Transverse colon (tissue), 4 donors: ENCODE data around the gene FERMT3. TPM values are rescaled to one million over a fixed set of nuclear protein-coding genes. Genes with fewer than 3 reads are reported as not detected.

Source experiments
- DNase-seq: peaks from one replicate; pipeline ENCODE4 v3.0.0-alpha.2; 2019
- H3K27ac ChIP-seq, 4 donors: fragments of 200-600 bp; sonication (generic); 2 replicates each; pipeline ENCODE4 v1.5.1; 2016 to 2018; ENCODE audit warnings: inconsistent platforms in 4 of 4
- H3K27me3 ChIP-seq: fragments of 200-600 bp; sonication (generic); 2 replicates; pipeline ENCODE4 v1.5.1; 2017; ENCODE audit warnings: inconsistent platforms
- H3K36me3 ChIP-seq, 4 donors: fragments of 200-600 bp; sonication (generic); 2 replicates each; pipeline ENCODE4 v1.5.1; 2017 to 2019; ENCODE audit warnings: inconsistent platforms in 4 of 4
- H3K4me1 ChIP-seq, 4 donors: fragments of 200-600 bp; sonication (generic); 2 replicates each; pipeline ENCODE4 v1.5.1; 2017 to 2020; ENCODE audit warnings: inconsistent platforms in 4 of 4
- H3K4me3 ChIP-seq, 4 donors: fragments of 200-600 bp; sonication (generic); 1 replicate in 1 of 4; 2 replicates in 3 of 4; pipeline versions ENCODE4 v1.5.1 to v1.6.1; 2017 to 2019; ENCODE audit warnings: inconsistent platforms in 4 of 4
- H3K9me3 ChIP-seq, 2 donors: fragments of 200-600 bp; sonication (generic); 2 replicates each; pipeline ENCODE4 v1.5.1; 2017 to 2019; ENCODE audit warnings: inconsistent platforms in 2 of 2
- EP300 ChIP-seq: sonication (generic); formaldehyde crosslinking; IDR thresholded peaks from one replicate; pipeline ENCODE4 v1.6.1; 2017; ENCODE audit warnings: antibody characterized with exemption, low read depth
- POLR2A ChIP-seq: fragments of 450-650 bp; IDR thresholded peaks from one replicate; pipeline ENCODE4 v1.6.1; 2016; ENCODE audit warnings: antibody characterized with exemption, mild to moderate bottlenecking, moderate library complexity
- POLR2AphosphoS5 ChIP-seq, 3 donors: sonication (generic); formaldehyde crosslinking; IDR thresholded peaks; one replicate each; pipeline ENCODE4 v1.6.1; 2016; ENCODE audit warnings: antibody characterized with exemption in 3 of 3
- WGBS, 2 donors: methylation state at CpG; one replicate each; pipeline ENCODE4 v1.1.5; 2018; ENCODE audit warnings: low coverage in 1 of 2; 5-methylcytosine and 5-hydroxymethylcytosine counted together
- in situ Hi-C, 4 donors: fragments of 200-750 bp; cut with MboI; loops; one replicate each; pipeline versions ENCODE4 v1.15.0 to v1.15.1; 2017; ENCODE audit warnings: low sequenced_read_pairs in 3 of 4, low pct_ligation_motif_present in 1 of 4, low pct_unique_long_range_greater_than_20kb in 1 of 4
- intact Hi-C: fragments of 100-400 bp; cut with DNase I; formaldehyde crosslinking; loops from one replicate; pipeline ENCODE4 v1.15.1; 2023; ENCODE audit warnings: low total_unique reads
- total RNA-seq, 4 donors: library from RNA; depleted of rRNA; stranded (reverse); fragments of >200 nt; gene quantifications; one replicate each; pipeline ENCODE4 v1.1.0, GENCODE V29; 2016
- TF ChIP-seq, protein P1 (sequence below), 5 experiments: fragments of 200-600 bp in 3 of 5; fragments of 450-650 bp in 2 of 5; sonication (generic) in 3 of 5; IDR thresholded peaks; 1 replicate in 2 of 5; 2 replicates in 3 of 5; pipeline ENCODE4 v1.5.1; 2016 to 2017; ENCODE audit warnings: antibody characterized with exemption in 5 of 5, inconsistent platforms in 3 of 5, mild to moderate bottlenecking in 2 of 5, moderate library complexity in 1 of 5

Gene FERMT3
- total RNA-seq, 4 donors from 2014 or later: 14.6 to 63.3 (median 28.6) TPM

- 92% methylated on average over 8 of the region's 8 CpGs; no CpG with 5 or more reads in 1 of the 2 donors for WGBS, 2 donors
- Histone ChIP-seq H3K4me1 (peaks cover 8 to 21% (median 18%) of the 10 kb centered on the region in 4 donors), H3K9me3 (no peaks in the 10 kb centered on the region), H3K36me3 (peaks cover 0 to 18% (median 3%) of the 10 kb centered on the region in 4 donors), H3K27ac (no peak overlapping the region), H3K4me3 (no peak overlapping the region), H3K27me3 (no peaks in the 10 kb centered on the region)
- no peak for DNase-seq
- intact Hi-C loops (no loop called here), in situ Hi-C loops (no loop called here)
- TF ChIP-seq, protein P1, sequence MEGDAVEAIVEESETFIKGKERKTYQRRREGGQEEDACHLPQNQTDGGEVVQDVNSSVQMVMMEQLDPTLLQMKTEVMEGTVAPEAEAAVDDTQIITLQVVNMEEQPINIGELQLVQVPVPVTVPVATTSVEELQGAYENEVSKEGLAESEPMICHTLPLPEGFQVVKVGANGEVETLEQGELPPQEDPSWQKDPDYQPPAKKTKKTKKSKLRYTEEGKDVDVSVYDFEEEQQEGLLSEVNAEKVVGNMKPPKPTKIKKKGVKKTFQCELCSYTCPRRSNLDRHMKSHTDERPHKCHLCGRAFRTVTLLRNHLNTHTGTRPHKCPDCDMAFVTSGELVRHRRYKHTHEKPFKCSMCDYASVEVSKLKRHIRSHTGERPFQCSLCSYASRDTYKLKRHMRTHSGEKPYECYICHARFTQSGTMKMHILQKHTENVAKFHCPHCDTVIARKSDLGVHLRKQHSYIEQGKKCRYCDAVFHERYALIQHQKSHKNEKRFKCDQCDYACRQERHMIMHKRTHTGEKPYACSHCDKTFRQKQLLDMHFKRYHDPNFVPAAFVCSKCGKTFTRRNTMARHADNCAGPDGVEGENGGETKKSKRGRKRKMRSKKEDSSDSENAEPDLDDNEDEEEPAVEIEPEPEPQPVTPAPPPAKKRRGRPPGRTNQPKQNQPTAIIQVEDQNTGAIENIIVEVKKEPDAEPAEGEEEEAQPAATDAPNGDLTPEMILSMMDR (IDR thresholded peaks at IDR 0.05): no peak
- TF ChIP-seq EP300: no peak
- no peak for TF ChIP-seq POLR2AphosphoS5 (IDR thresholded peaks at IDR 0.05)
- no peak for TF ChIP-seq POLR2A
Observed at GRCh38 chr11:64263947-64264317, 57.4 kb downstream of the FERMT3 start.

DNA sequence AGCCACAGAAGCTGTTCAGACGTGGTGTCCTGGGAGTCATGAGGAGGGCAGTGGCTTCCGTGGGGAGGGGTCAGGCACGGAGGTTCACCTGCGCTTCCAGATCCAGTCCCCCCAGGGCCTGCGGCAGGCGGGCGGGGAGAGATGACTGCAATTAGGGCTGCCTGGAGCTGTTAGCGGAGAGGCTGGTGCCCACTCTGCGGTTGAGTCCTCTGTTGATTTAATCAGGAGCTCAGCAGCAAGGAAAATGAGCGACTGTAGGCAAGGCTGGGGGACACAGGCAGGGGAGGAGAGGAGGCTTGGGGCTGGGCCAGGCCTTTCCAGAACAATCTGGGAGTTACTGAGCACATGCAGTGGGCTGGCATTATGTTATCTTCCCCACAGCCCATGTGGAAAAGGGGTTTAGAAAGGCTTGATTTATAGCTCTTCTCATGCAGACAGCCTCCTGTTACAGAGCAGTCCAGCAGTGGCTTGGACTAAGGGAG is 57.9 kb downstream of the FERMT3 start:
- DNase-seq: no peak
- Histone ChIP-seq H3K27ac (no peak overlapping the region), H3K9me3 (no peaks in the 10 kb centered on the region)

DNA sequence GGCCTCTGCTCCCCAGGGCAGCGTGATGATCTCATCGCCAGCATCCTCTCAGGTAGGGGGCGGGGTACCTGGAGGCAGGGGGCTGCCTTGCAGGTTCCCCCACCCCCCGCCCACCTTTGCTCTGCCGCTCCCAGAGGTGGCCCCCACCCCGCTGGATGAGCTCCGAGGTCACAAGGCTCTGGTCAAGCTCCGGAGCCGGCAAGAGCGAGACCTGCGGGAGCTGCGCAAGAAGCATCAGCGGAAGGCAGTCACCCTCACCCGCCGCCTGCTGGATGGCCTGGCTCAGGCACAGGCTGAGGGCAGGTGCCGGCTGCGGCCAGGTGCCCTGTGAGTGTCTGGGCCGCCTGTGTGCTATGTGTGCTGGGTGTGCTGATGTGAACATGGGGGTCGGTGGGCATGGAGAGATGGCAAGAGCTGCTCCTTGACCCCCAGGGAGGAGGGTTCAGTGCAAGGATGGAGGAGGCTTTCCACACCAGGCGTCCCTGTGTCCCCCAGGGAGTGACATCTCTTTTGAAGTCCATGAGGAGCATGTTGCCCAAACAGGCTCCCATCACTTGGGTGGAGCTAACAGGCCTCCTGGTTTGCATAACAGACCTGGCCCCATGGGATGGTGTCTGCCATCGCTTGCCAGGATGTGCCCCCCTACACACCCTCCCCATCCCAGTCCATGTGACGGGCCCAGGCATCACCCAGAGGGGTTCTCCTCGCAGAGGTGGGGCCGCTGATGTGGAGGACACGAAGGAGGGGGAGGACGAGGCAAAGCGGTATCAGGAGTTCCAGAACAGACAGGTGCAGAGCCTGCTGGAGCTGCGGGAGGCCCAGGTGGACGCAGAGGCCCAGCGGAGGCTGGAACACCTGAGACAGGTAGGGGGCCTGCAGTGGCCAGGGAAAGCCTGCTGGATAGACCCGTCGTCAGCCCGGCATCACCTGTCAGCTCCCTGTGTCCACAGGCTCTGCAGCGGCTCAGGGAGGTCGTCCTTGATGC is 58.9 kb downstream of the FERMT3 start:
- WGBS, 2 donors: 91% methylated on average over 4 to 31 of the region's 35 CpGs
- DNase-seq: no peak
- Histone ChIP-seq H3K27ac (no peak overlapping the region), H3K4me3 (no peak overlapping the region), H3K27me3 (no peaks in the 10 kb centered on the region), H3K36me3 (peaks cover 0 to 15% (median 3%) of the 10 kb centered on the region in 4 donors), H3K4me1 (peaks cover 10 to 25% (median 21%) of the 10 kb centered on the region in 4 donors), H3K9me3 (no peaks in the 10 kb centered on the region)
- TF ChIP-seq EP300: no peak
- TF ChIP-seq, protein P1 (IDR thresholded peaks at IDR 0.05): no peak
- no peak for TF ChIP-seq POLR2A
- TF ChIP-seq POLR2AphosphoS5 (IDR thresholded peaks at IDR 0.05): no peak
- intact Hi-C loops: no loop called here
- in situ Hi-C loops: no loop called here

More for the DNA sequence above, 57.9 kb downstream of the FERMT3 start:
- peaks cover 10 to 25% (median 21%) of the 10 kb centered on the region in 4 donors for H3K4me1 ChIP-seq
- peaks cover 0 to 15% (median 3%) of the 10 kb centered on the region in 4 donors for H3K36me3 ChIP-seq
- H3K27me3 ChIP-seq: no peaks in the 10 kb centered on the region
- in situ Hi-C loops: no loop called here
- WGBS, 2 donors: 80 to 94% methylated on average over 1 to 10 of the region's 10 CpGs
- no peak overlapping the region for H3K4me3 ChIP-seq
- no peak for TF ChIP-seq EP300
- no peak for TF ChIP-seq POLR2A
- TF ChIP-seq, protein P1 (IDR thresholded peaks at IDR 0.05): no peak
- TF ChIP-seq POLR2AphosphoS5 (IDR thresholded peaks at IDR 0.05): no peak
- intact Hi-C loops: no loop called here

- no peaks in the 10 kb centered on the region for H3K9me3 ChIP-seq
- in situ Hi-C loops (no loop called here), intact Hi-C loops (no loop called here)
- DNase-seq: no peak
- no peak for TF ChIP-seq POLR2AphosphoS5 (IDR thresholded peaks at IDR 0.05)
- TF ChIP-seq POLR2A: no peak
- TF ChIP-seq EP300: no peak
- H3K36me3 ChIP-seq: peaks cover 0 to 15% (median 3%) of the 10 kb centered on the region in 4 donors
- H3K4me1 ChIP-seq: peaks cover 10 to 25% (median 21%) of the 10 kb centered on the region in 4 donors
- 88% methylated on average over 15 of the region's 15 CpGs; no CpG with 5 or more reads in 1 of the 2 donors for WGBS, 2 donors
- H3K4me3 ChIP-seq: no peak overlapping the region
- no peaks in the 10 kb centered on the region for H3K27me3 ChIP-seq
- H3K27ac ChIP-seq: no peak overlapping the region
Observed at GRCh38 chr11:64266339-64266738, 59.8 kb downstream of the FERMT3 start.
